Measurements from ENCODE around the gene ASPSCR1.
"Not testable (repeated sequence)": the region's sequence is repeated elsewhere in the genome, so short reads cannot be mapped to it uniquely, and the experiment has no call there.

ASPSCR1 gene

GRCh38 chr17:82036634-82037091, 59.2 kb downstream of the ASPSCR1 start:
- TF ChIP-seq POLR2A (IDR thresholded peaks at IDR 0.05; ENCODE audit: low read depth, low read length), result no peak
- no peak for TF ChIP-seq POLR2AphosphoS5 (IDR thresholded peaks at IDR 0.05; ENCODE audit: low read depth, low read length)
- no peak for TF ChIP-seq SPI1 (IDR thresholded peaks at IDR 0.05; ENCODE audit: low read depth, low read length)
- no peak for TF ChIP-seq POU2F2 (IDR thresholded peaks at IDR 0.05; ENCODE audit: low read depth, low read length)
- no peak for TF ChIP-seq TAF1 (IDR thresholded peaks at IDR 0.05; ENCODE audit: low read depth, low read length)
- TF ChIP-seq PAX5 (IDR thresholded peaks at IDR 0.05; ENCODE audit: insufficient read depth, low read length, severe bottlenecking), result no peak
- DNase-seq (ENCODE audit: insufficient read length, low spot score) (no peak), FAIRE-seq (peak; percentile 20)

- peak; percentile 96 for FAIRE-seq
- peak; percentile 99 for DNase-seq (ENCODE audit: insufficient read length, low spot score)
- TF ChIP-seq SPI1 (IDR thresholded peaks at IDR 0.05; ENCODE audit: low read depth, low read length) (peak; percentile 42; the same call in 1 of the 2 replicates), TAF1 (IDR thresholded peaks at IDR 0.05; ENCODE audit: low read depth, low read length) (no peak; the same call in 1 of the 2 replicates), POLR2AphosphoS5 (IDR thresholded peaks at IDR 0.05; ENCODE audit: low read depth, low read length) (peak; percentile 80), POU2F2 (IDR thresholded peaks at IDR 0.05; ENCODE audit: low read depth, low read length) (peak; percentile 52; the same call in 1 of the 2 replicates), POLR2A (IDR thresholded peaks at IDR 0.05; ENCODE audit: low read depth, low read length) (peak; percentile 80), PAX5 (IDR thresholded peaks at IDR 0.05; ENCODE audit: insufficient read depth, low read length, severe bottlenecking) (no peak)
These were observed 59.9 kb downstream of the ASPSCR1 start, which contains the start of gene DCXR for GRCh38 chr17:82037092-82037888. TSS of gene DCXR (minus strand) at chr17:82037697. CDS start at chr17:82037682, 15 bp downstream.

- TF ChIP-seq POU2F2 (IDR thresholded peaks at IDR 0.05; ENCODE audit: low read depth, low read length) (no peak), TAF1 (IDR thresholded peaks at IDR 0.05; ENCODE audit: low read depth, low read length) (no peak), PAX5 (IDR thresholded peaks at IDR 0.05; ENCODE audit: insufficient read depth, low read length, severe bottlenecking) (no peak), SPI1 (IDR thresholded peaks at IDR 0.05; ENCODE audit: low read depth, low read length) (no peak), POLR2AphosphoS5 (IDR thresholded peaks at IDR 0.05; ENCODE audit: low read depth, low read length) (no peak), POLR2A (IDR thresholded peaks at IDR 0.05; ENCODE audit: low read depth, low read length) (no peak)
- no peak for DNase-seq (ENCODE audit: insufficient read length, low spot score)
- no peak for FAIRE-seq
These were observed 60.4 kb downstream of the ASPSCR1 start for GRCh38 chr17:82037889-82038195.

GRCh38 chr17:82038796-82039409, 61.5 kb downstream of the ASPSCR1 start:
- FAIRE-seq; DNase-seq (ENCODE audit: insufficient read length, low spot score): not testable (repeated sequence)
- TF ChIP-seq SPI1 (IDR thresholded peaks at IDR 0.05; ENCODE audit: low read depth, low read length), result 0 out of 2 replicates have a peak, but pooled peaks have one; percentile 38

GRCh38 chr17:82039695-82040299, 62.4 kb downstream of the ASPSCR1 start:
- no peak for TF ChIP-seq TAF1 (IDR thresholded peaks at IDR 0.05; ENCODE audit: low read depth, low read length)
- TF ChIP-seq PAX5 (IDR thresholded peaks at IDR 0.05; ENCODE audit: insufficient read depth, low read length, severe bottlenecking), result no peak
- no peak for TF ChIP-seq POLR2AphosphoS5 (IDR thresholded peaks at IDR 0.05; ENCODE audit: low read depth, low read length)
- no peak for TF ChIP-seq SPI1 (IDR thresholded peaks at IDR 0.05; ENCODE audit: low read depth, low read length)
- TF ChIP-seq POLR2A (IDR thresholded peaks at IDR 0.05; ENCODE audit: low read depth, low read length), result no peak
- TF ChIP-seq POU2F2 (IDR thresholded peaks at IDR 0.05; ENCODE audit: low read depth, low read length), result no peak
- DNase-seq (ENCODE audit: insufficient read length, low spot score), result no peak
- no peak for FAIRE-seq

- DNase-seq (ENCODE audit: insufficient read length, low spot score) (no peak), FAIRE-seq (no peak)
- TF ChIP-seq TAF1 (IDR thresholded peaks at IDR 0.05; ENCODE audit: low read depth, low read length) (no peak), POLR2A (IDR thresholded peaks at IDR 0.05; ENCODE audit: low read depth, low read length) (no peak), POLR2AphosphoS5 (IDR thresholded peaks at IDR 0.05; ENCODE audit: low read depth, low read length) (no peak), SPI1 (IDR thresholded peaks at IDR 0.05; ENCODE audit: low read depth, low read length) (no peak), POU2F2 (IDR thresholded peaks at IDR 0.05; ENCODE audit: low read depth, low read length) (no peak), PAX5 (IDR thresholded peaks at IDR 0.05; ENCODE audit: insufficient read depth, low read length, severe bottlenecking) (no peak)
These were observed 63.9 kb downstream of the ASPSCR1 start for GRCh38 chr17:82041144-82041814.

GRCh38 chr17:82042649-82043048, 65.2 kb downstream of the ASPSCR1 start:
- no peak for FAIRE-seq
- TF ChIP-seq POLR2A (IDR thresholded peaks at IDR 0.05; ENCODE audit: low read depth, low read length) (no peak), POLR2AphosphoS5 (IDR thresholded peaks at IDR 0.05; ENCODE audit: low read depth, low read length) (no peak), PAX5 (IDR thresholded peaks at IDR 0.05; ENCODE audit: insufficient read depth, low read length, severe bottlenecking) (no peak), TAF1 (IDR thresholded peaks at IDR 0.05; ENCODE audit: low read depth, low read length) (no peak), SPI1 (IDR thresholded peaks at IDR 0.05; ENCODE audit: low read depth, low read length) (no peak), POU2F2 (IDR thresholded peaks at IDR 0.05; ENCODE audit: low read depth, low read length) (no peak)

GRCh38 chr17:82043507-82043906, 66.1 kb downstream of the ASPSCR1 start:
- DNase-seq (ENCODE audit: insufficient read length, low spot score), result no peak
- FAIRE-seq, result no peak
- TF ChIP-seq POLR2AphosphoS5 (IDR thresholded peaks at IDR 0.05; ENCODE audit: low read depth, low read length) (no peak), SPI1 (IDR thresholded peaks at IDR 0.05; ENCODE audit: low read depth, low read length) (no peak), TAF1 (IDR thresholded peaks at IDR 0.05; ENCODE audit: low read depth, low read length) (no peak), PAX5 (IDR thresholded peaks at IDR 0.05; ENCODE audit: insufficient read depth, low read length, severe bottlenecking) (no peak), POU2F2 (IDR thresholded peaks at IDR 0.05; ENCODE audit: low read depth, low read length) (no peak)

More at GRCh38 chr17:82042649-82043048, 65.2 kb downstream of the ASPSCR1 start:
- no peak for DNase-seq (ENCODE audit: insufficient read length, low spot score)

Measured in GM12891 (cell line).